Gastrocnemius medialis (tissue), 4 donors: Measurements from ENCODE around the gene NGDN.

Experiments
- CTCF ChIP-seq, 5 experiments: fragments of 450-650 bp in 3 of 5; fragments of 200-600 bp in 2 of 5; sonication (generic) in 2 of 5; IDR thresholded peaks in 4 of 5; conservative IDR thresholded peaks in 1 of 5; 1 replicate in 4 of 5; 2 replicates in 1 of 5; pipeline ENCODE4 v1.5.1; 2016 to 2019; ENCODE audit warnings: antibody characterized with exemption in 5 of 5, mild to moderate bottlenecking in 3 of 5, moderate library complexity in 3 of 5
- POLR2A ChIP-seq, 2 donors: fragments of 450-650 bp; IDR thresholded peaks; one replicate each; pipeline ENCODE4 v1.6.1; 2017; ENCODE audit warnings: antibody characterized with exemption in 2 of 2, mild to moderate bottlenecking in 2 of 2, moderate library complexity in 2 of 2

GRCh38 chr14:23437133-23438100 lies 32.1 kb upstream of the NGDN start:
- TF ChIP-seq POLR2A (IDR thresholded peaks at IDR 0.05) (no peak), CTCF (IDR thresholded peaks at IDR 0.05 in 4 of 5, conservative IDR thresholded peaks at IDR 0.05 in 1 of 5) (no peak)
